Measurements from ENCODE around the gene GUCA2A. TPM values are rescaled to one million over a fixed set of nuclear protein-coding genes. Genes with fewer than 3 reads are reported as not detected.

GUCA2A gene
- total RNA-seq, 1 donor from 2014 or later: not detected

DNA sequence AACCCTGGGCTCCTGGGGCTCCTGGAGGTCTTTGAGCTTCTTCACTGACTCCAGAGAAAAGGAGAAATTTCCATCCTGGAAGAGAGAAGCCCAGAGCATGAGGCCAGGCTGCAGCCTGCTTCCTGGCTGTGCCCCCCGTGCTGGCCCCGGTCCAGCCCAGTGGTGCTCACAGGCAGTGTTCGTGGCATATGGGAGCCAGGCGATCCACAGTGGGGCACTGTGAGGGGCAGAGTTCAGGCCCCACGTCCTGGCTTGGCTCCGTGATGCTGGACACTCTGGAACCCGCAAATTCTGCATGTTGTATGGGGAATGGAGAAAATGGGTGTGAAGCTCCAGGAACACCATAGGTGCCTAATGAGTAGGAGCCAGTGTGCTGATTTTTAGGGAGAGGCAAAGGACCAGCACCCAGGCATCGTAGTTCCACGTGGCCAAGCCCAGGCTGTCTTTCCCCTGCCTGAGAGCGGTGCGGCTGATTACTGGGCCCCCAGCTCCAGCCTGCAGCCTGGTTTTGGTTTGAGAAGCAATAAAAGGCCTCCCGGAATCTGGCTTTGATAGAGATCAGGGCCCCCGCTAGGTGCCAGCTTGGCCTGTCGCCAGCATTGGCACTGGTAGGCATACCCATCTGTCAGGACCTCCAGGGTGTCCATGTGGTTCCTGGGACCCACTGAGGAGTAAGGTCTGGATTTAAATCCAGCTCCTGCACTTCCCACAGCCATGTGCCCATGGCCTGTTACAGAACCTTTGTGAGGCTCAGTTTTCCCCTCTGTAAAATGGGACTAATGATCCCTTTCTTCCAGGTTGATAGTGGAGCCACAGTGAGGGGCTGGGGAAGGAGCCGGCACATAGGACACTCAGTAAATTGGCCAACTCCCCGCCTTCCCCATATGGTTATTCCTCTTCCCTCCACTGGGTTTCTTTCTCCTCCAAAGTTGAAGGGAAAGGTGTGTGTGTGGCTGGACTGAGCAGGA lies 725 bp downstream of the GUCA2A start:
- TF ChIP-seq, protein P1, sequence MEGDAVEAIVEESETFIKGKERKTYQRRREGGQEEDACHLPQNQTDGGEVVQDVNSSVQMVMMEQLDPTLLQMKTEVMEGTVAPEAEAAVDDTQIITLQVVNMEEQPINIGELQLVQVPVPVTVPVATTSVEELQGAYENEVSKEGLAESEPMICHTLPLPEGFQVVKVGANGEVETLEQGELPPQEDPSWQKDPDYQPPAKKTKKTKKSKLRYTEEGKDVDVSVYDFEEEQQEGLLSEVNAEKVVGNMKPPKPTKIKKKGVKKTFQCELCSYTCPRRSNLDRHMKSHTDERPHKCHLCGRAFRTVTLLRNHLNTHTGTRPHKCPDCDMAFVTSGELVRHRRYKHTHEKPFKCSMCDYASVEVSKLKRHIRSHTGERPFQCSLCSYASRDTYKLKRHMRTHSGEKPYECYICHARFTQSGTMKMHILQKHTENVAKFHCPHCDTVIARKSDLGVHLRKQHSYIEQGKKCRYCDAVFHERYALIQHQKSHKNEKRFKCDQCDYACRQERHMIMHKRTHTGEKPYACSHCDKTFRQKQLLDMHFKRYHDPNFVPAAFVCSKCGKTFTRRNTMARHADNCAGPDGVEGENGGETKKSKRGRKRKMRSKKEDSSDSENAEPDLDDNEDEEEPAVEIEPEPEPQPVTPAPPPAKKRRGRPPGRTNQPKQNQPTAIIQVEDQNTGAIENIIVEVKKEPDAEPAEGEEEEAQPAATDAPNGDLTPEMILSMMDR (IDR thresholded peaks at IDR 0.05; ENCODE audit: unreplicated experiment): no peak
- Mint-ChIP-seq H3K27ac (ENCODE audit: unreplicated experiment) (no peak overlapping the region), H3K4me1 (ENCODE audit: unreplicated experiment) (peaks cover 3% of the 10 kb centered on the region), H3K27me3 (ENCODE audit: unreplicated experiment) (peaks cover 14% of the 10 kb centered on the region), H3K4me3 (ENCODE audit: unreplicated experiment) (no peak overlapping the region), H3K36me3 (ENCODE audit: low read depth, unreplicated experiment) (peaks cover 6% of the 10 kb centered on the region), H3K9me3 (ENCODE audit: unreplicated experiment) (no peaks in the 10 kb centered on the region)
- DNase-seq (ENCODE audit: low spot score): no peak

DNA sequence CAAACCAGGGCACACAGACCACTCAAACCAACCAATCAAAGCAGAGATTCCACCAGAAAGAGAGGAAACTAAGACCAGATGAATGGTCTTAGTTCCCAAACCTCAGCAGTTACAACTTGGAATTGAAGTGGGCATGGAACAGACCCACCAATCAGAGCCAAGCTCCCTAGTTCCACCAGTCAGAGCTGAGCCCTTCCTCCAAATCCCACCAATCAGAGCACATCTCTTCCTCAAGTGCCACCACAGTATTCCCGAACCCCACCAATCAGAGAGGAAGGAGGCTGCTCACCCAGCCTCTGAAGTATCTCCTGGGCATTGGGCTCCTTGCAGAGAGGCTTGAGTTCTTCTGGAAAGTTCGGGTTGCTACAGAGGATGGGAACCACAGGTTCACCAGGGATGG lies 1.4 kb downstream of the GUCA2A start:
- TF ChIP-seq, protein P1 (IDR thresholded peaks at IDR 0.05; ENCODE audit: unreplicated experiment): no peak
- Mint-ChIP-seq H3K27me3 (ENCODE audit: unreplicated experiment) (peaks cover 14% of the 10 kb centered on the region), H3K9me3 (ENCODE audit: unreplicated experiment) (no peaks in the 10 kb centered on the region), H3K4me3 (ENCODE audit: unreplicated experiment) (no peak overlapping the region), H3K36me3 (ENCODE audit: low read depth, unreplicated experiment) (peaks cover 6% of the 10 kb centered on the region), H3K4me1 (ENCODE audit: unreplicated experiment) (peaks cover 3% of the 10 kb centered on the region), H3K27ac (ENCODE audit: unreplicated experiment) (no peak overlapping the region)
- no peak for DNase-seq (ENCODE audit: low spot score)

DNA sequence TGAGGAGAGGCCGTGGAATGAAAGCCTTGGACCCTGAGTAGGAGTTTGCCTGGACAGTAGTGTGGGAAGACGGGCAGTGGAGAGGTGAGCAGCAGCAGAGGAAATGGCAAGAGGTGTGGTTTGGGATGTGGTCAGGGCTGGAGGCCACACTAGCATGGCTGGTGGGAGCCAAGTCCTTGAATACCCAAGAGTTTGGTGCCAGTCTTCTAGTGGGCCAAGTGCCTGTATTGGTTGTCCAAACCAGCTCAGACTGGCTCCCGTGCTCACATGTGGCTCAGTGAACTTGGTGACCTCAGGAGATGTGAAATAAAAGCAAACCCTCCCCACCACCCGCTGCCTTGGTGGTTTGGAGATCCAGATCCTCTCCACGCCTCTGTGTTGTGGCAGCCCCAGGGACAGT lies 2.4 kb downstream of the GUCA2A start:
- Mint-ChIP-seq H3K9me3 (ENCODE audit: unreplicated experiment) (no peaks in the 10 kb centered on the region), H3K27ac (ENCODE audit: unreplicated experiment) (no peak overlapping the region), H3K4me1 (ENCODE audit: unreplicated experiment) (no peaks in the 10 kb centered on the region), H3K36me3 (ENCODE audit: low read depth, unreplicated experiment) (peaks cover 6% of the 10 kb centered on the region), H3K4me3 (ENCODE audit: unreplicated experiment) (no peak overlapping the region), H3K27me3 (ENCODE audit: unreplicated experiment) (peaks cover 14% of the 10 kb centered on the region)
- TF ChIP-seq, protein P1 (IDR thresholded peaks at IDR 0.05; ENCODE audit: unreplicated experiment): no peak
- DNase-seq (ENCODE audit: low spot score): no peak

DNA sequence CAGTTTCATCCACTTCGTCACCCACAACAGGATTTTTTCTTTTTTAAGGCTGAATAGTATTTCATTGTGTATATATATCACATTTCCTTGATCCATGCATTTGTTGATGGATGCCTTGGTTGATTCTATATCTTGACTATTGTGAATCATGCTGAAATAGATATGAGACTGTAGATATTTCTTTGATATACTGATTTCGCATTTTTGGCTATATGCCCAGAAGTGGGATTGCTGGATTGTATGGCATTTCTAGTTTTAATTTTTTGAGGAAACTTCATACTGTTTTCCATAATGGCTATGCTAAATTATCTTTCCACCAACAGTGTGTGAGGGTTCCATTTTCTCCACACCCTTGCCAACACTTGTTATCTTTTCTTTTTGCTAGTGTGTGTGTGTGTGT lies 6.4 kb downstream of the GUCA2A start:
- no peak for DNase-seq (ENCODE audit: low spot score)
- Mint-ChIP-seq H3K27ac (ENCODE audit: unreplicated experiment) (no peak overlapping the region), H3K4me3 (ENCODE audit: unreplicated experiment) (no peak overlapping the region), H3K27me3 (ENCODE audit: unreplicated experiment) (peaks cover 10% of the 10 kb centered on the region), H3K4me1 (ENCODE audit: unreplicated experiment) (no peaks in the 10 kb centered on the region), H3K36me3 (ENCODE audit: low read depth, unreplicated experiment) (no peaks in the 10 kb centered on the region), H3K9me3 (ENCODE audit: unreplicated experiment) (no peaks in the 10 kb centered on the region)
- TF ChIP-seq, protein P1 (IDR thresholded peaks at IDR 0.05; ENCODE audit: unreplicated experiment): no peak

DNA sequence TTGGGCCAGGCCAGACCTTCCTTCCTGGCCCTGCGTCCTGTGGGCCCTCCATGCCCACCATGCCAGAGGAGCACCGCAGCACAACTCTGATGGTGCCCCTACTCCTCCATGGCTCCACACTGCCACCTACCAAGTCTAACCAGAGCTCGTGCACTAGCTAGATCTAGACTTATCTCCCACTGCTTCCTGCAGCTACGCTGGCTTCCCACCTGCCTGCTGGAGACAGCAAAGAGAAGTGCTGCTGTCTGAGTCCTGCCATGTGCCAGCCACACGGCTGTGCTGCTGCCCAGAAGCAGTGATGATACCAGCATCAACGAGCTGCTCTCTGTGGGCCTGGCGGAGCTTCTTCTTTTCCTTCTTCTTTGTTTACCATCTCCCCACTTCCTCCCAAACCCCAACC lies 6.9 kb downstream of the GUCA2A start:
- Mint-ChIP-seq H3K4me3 (ENCODE audit: unreplicated experiment) (no peak overlapping the region), H3K27me3 (ENCODE audit: unreplicated experiment) (peaks cover 11% of the 10 kb centered on the region), H3K27ac (ENCODE audit: unreplicated experiment) (no peak overlapping the region)

More for the DNA sequence above, 6.9 kb downstream of the GUCA2A start:
- no peaks in the 10 kb centered on the region for H3K36me3 Mint-ChIP-seq (ENCODE audit: low read depth, unreplicated experiment)
- no peaks in the 10 kb centered on the region for H3K4me1 Mint-ChIP-seq (ENCODE audit: unreplicated experiment)
- no peaks in the 10 kb centered on the region for H3K9me3 Mint-ChIP-seq (ENCODE audit: unreplicated experiment)
- TF ChIP-seq, protein P1 (IDR thresholded peaks at IDR 0.05; ENCODE audit: unreplicated experiment): no peak
- no peak for DNase-seq (ENCODE audit: low spot score)
